Right renal pelvis (tissue), 4 donors: Measurements from ENCODE around the gene RBBP5. TPM values are rescaled to one million over a fixed set of nuclear protein-coding genes. Genes with fewer than 3 reads are reported as not detected.

Experiments used
- DNase-seq, 4 donors: peaks; one replicate each; pipeline ENCODE4 v3.0.0-alpha.2; 2013; ENCODE audit warnings: low read depth in 4 of 4, low spot score in 3 of 4, missing footprints in 1 of 4
- polyA plus RNA-seq, 4 donors: library from polyadenylated mRNA; unstranded; fragments of 120-200 nt; gene quantifications; one replicate each; pipeline ENCODE4 v1.2.1, GENCODE V29; 2013; ENCODE audit not compliant: insufficient read length in 4 of 4

RBBP5 gene
- polyA plus RNA-seq, 4 donors: 19.2 to 22.9 (median 21.0) TPM

DNA sequence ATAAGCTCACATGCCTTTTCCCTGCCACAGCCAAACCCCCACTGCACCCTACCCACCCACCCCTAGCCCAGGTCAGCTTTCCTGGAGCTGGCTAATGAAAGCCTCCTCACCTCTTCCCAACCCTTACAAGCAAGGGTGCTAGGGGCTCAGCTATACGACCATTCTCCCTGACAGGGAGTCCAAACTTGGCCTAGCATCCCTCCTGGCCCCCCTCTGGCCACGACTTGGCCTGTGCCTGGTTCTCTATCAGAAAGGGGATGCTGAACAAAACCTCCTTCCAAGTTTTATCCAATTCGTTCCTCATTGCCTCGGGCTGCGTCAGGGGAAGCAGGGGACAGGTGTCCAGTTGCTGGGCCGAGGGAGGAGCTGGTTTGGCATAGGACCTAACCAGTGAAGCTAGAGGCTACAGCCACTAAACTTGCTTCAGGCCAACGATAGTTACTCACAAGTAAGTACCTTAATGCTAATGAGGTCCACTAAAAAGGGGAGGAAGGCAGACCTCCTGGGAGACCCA lies 46.1 kb downstream of the RBBP5 start:
- no peak for DNase-seq

DNA sequence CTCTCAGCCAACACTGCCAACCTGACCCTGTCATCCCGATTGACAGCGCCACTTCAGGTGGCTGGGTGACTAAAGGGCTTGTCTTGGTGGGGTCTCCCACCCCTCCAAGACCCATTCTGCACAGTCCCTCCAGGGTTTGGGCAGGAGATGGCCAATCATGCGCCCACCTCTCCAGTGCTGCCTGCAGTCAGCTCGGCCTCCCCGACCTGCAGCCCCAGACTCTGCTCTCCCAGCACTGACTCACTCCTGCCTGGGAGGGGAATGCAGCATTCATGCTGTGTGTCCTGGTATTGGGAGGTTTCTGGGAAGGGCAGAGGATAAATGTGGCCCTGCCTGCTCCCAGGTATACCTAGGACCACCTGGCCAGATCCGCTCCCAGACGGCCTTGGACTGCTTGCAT lies 47.3 kb downstream of the RBBP5 start:
- no peak for DNase-seq

DNA sequence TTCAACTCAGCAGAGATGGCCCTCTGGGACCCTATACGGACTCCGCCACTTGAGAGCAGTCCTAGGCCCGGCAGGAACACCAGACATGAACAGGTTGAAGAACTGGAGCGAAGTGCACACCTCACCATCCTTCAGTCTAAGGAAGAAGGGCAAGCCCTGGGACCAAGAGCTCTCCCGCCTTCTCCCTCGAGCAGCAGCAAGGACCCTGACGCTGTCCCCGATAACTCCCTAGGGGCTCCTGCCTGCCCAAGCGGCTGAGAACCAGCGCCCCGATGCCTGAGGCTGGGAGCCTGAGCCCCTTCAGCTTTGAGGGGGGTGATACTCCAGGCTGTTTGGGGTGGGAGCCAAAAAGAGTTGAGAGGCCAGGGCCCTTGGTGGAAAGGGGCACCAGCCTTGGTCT lies 47.7 kb downstream of the RBBP5 start:
- DNase-seq: no peak

DNA sequence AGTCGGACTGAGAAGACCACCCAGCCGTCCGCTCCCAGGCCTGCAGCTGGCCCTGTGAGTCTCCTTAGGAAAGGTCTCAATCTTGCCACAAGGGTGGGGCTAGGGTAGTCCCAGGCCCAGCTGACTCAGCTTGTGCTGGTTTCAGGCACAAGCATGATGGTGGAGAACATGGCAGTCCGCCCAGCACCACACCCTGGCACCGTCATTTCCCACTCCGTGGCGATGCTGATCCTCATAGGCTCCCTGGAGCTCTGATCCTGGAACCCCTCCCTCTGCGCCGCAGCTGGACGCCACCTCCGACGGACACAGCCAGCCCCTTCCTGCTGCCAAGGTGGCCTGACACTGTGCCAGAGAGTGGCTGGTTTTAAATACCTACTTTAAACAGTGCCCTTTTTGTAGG lies 48.3 kb downstream of the RBBP5 start:
- no peak for DNase-seq

DNA sequence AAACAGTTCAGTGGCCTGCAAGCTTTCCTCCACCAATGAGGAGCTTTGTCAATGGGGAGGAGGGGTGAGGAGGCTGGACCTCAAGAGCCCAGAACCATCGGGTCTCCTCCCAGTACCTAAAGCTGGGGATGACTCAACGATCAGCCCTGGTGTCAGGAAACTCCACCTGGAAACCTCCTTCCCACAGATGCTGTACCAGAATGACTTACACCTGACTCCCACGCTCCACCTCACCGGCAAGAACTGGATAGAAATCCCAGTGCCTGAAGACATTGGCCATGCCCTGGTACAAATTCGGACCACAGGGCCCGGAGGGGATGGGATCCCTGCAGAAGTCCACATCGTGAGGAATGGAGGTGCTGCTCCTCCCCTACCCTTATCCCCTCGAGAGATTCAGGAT lies 48.9 kb downstream of the RBBP5 start:
- DNase-seq: no peak

DNA sequence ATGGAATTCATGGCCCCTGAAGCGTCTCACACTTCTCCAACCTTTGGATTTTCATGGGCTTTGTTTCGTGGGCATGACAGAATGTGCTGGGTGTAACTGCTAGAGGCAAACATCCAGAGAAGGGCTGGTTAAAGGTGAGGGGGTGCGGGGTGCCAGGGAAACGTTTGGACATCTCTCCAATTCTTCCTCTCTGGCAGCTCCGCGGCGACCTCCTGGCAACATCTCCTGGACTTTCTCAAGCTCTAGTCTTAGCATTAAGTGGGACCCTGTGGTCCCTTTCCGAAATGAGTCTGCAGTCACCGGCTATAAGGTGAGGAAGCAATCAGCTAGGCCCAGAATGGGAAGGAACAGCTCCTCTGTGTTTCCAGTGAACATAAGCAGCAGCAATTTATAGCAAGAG lies 49.5 kb downstream of the RBBP5 start:
- DNase-seq: no peak

DNA sequence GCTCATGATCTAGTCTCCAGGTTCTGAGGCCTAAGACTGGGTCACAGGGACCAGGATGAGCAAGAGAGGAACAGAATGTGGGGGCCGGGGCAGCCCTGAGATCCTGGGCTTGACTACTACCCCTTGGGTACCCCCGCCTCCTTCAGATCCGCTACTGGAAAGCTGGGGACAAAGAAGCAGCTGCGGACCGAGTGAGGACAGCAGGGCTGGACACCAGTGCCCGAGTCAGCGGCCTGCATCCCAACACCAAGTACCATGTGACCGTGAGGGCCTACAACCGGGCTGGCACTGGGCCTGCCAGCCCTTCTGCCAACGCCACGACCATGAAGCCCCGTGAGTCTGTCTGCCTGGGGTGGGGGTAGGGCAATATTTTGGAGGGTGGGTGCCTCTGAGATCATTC lies 50.0 kb downstream of the RBBP5 start:
- no peak for DNase-seq

DNA sequence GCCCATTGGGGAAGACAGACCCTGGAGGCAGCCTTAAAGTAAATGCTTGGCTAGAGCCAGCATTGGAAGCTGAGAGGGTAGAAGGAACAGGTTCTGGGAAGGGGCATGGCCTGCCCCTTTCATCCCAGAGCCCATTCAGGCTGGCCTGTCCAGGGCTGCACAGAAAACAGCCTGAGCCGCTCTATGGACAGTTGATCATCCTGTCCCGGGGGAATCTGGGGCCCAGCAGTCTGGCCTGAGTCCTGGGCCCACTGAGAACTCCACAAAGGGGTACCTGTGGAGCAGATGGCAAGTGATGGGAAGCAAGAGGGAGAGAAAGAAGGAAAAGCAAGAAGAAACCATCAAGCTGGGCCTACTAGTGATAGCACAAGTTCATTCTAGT lies 50.8 kb downstream of the RBBP5 start:
- DNase-seq: no peak

DNA sequence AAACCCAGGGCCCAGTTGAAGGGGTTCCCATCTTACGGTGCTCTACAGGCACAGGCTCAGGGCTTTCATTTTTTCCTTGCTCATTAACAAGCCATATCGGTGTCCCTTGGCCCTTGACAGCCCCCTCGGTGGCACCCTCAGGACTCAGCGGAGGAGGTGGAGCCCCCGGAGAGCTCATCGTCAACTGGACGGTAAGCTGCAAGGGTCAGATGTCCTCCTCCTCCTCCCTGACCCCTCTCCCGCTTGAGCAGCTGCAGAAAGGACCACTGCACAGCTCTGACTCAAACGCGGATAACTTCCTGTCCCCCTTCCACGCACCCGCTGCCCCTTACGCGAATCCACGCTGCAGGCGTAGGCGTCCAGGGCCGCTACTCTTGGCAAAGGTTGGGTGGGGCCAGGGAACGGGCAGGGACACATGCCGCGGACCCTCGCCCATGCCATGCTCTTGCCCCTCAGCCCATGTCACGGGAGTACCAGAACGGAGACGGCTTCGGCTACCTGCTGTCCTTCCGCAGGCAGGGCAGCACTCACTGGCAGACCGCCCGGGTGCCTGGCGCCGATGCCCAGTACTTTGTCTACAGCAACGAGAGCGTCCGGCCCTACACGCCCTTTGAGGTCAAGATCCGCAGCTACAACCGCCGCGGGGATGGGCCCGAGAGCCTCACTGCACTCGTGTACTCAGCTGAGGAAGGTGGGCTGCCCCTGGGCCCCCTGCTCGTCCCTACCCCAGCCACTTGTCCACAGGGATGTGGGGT lies 52.2 kb downstream of the RBBP5 start:
- no peak for DNase-seq

DNA sequence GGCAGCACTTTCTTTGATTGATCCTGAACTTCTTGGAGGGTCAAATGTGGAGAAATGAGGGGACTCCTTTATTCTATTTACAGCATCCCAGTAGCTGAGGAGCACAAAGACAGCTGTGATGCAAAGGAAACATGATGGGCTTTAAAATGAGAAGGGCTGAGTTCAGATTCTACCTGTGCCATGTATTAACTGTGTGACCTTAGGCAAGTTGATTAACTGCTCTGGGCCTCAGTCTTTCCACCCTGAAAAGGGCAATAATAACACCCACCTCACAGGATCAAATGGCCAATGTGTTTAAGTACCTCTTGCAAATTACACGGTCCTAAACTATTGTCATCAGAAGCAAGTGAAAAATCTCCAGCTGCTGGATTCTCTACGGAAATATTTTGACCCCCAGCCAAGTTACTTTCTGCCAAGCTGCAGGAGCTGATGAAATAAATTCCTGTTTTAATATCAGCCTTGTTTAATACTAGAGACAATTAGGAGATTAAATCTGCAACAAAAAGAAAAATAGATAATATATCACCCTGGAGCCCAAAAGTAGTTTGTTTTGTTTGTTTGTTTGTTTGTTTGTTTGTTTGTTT lies 53.2 kb downstream of the RBBP5 start:
- no peak for DNase-seq

DNA sequence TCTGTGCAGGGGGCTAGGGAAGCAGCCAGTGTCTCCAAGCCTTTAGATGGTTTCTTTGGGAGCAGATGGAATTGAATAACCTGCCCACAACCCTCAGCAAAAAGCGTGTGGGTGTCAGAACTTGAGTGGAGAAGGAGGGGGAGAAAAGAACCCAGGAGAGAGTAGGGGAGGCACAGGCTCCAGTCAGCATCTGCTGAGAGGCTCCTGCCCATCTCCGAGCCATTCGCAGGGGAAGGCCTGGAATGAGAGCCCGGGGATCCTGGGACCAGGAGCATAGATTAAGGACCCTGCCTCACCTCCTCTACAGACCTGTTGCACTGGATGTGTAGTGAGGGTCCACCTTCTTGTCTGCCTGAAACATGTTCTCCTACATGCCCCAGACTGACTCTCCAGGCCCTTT lies 53.8 kb downstream of the RBBP5 start:
- no peak for DNase-seq

DNA sequence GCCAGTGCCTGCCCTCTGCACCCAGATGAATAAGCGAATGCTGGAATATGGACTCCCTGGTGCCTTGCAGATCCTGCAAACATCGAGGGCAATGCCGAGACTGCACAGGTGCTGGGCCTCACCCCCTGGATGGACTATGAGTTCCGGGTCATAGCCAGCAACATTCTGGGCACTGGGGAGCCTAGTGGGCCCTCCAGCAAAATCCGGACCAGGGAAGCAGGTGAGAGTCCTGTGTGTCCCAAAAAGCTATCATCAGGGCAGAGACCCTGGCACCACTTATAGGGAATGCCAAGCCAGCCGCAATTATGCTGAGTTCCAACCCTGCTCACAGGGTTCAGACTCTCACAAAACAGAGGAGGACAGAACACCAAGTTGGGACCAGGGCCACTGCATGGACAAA lies 54.7 kb downstream of the RBBP5 start:
- DNase-seq: no peak

DNA sequence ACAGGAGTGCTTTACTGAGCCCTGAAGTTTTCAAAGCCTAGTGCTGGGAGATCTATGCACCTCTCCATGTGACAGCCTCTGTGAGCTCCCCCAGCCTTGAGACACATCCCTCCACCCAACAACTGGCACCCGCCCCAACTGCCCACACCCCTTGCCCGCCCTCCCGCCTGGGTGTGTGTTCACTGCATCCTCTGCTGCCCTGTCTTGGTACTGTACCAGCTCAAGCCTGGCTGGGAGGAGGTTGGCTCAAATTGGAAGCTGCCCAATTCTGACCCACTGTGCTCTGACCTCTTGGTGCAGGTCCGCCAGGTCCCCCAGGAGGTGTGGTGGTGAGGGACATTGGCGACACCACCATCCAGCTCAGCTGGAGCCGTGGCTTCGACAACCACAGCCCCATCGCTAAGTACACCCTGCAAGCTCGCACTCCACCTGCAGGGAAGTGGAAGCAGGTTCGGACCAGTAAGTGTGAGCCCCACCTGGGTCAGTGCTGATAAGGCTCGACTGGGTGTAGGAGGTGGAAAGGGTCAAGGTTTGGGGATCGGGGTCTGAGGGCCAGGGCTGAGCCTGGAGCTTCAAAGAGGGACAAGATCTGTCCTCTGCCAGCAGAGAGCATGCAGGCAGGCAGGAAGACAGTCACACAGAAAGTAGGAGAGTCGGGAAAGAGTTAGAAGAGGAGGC lies 55.5 kb downstream of the RBBP5 start:
- no peak for DNase-seq

DNA sequence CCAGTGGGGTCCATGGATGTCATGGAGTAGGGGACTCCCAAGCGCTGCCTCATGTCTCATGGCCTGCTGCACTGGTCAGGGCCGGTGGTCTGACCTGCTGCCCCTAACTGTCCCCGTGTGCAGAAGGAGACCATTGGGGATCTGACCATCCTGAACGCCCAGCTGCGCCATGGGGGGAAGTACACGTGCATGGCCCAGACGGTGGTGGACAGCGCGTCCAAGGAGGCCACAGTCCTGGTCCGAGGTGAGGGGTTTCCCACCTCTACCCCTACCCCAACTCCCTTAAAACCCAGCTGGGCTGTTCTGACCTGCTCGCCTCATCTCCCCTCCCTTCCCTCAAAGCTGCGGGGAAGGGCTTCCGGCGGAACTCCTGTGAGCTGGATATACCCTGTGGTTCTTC lies 56.1 kb downstream of the RBBP5 start:
- no peak for DNase-seq

DNA sequence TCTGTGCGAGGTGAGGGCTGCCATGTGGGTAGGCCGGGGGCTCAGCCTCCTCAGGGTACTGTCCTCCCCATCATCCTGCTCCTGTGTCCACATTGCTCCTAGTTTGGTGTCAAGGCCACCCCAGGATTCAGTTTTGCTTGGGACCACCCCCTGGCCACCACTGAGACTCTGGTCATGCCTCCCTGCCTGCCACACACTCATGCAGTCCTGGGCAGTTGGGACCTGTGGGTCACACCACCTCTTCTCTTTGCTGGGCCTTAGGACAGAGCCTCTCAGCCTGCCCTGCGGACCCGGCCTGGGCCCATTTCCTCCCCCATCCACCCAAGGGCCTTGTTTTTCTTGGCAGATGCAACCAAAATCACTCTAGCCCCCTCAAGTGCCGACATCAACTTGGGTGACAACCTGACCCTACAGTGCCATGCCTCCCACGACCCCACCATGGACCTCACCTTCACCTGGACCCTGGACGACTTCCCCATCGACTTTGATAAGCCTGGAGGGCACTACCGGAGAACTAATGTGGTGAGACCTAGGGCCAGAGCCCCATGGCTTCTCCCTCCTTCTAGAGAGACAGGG lies 56.9 kb downstream of the RBBP5 start:
- DNase-seq: no peak

DNA sequence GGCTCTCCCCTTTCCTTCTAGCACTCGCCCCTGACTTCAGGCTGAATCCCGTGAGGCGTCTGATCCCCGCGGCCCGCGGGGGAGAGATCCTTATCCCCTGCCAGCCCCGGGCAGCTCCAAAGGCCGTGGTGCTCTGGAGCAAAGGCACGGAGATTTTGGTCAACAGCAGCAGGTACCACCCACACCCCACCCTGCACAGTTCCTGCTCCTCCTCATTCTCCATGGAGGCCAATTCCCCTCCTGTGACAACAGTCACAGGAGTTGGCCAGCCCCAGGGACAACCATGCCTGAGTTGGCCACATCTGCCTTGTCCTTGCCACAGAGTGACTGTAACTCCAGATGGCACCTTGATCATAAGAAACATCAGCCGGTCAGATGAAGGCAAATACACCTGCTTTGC lies 57.5 kb downstream of the RBBP5 start:
- DNase-seq: no peak

DNA sequence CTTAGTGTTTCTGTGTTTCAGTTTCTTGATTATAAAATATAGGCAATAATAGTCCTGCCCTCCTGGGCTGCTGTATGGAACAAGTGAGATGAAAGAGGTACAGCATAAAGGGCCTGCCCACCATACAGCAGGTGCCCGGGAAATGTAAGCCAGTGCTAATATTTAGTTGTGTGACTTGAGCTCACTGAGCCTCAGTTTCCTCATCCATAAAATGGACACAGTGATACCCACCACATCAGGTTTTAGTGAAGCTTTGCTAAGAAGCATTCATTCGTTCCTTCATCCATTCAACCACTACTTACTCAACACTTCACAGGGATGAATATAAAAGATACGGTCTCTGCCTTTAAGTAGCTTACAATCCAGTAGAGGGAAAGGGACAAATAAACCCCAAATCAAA lies 58.9 kb downstream of the RBBP5 start:
- DNase-seq: no peak

DNA sequence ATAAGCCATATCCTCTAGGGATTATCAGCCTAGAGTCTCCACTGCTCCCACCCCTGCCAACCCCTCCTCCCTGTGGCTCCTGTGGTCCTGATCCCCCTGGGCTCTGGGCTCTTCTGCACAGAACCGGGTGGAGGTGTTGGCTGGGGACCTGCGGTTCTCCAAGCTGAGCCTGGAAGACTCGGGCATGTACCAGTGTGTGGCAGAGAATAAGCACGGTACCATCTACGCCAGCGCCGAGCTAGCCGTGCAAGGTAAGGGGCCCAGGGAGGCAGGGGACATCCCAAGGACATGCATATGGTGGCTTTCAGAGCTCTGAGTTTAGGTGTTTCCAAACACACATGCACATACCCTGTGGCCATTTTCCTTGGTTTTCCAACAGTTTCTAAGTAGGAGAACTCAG lies 59.5 kb downstream of the RBBP5 start:
- DNase-seq: no peak

DNA sequence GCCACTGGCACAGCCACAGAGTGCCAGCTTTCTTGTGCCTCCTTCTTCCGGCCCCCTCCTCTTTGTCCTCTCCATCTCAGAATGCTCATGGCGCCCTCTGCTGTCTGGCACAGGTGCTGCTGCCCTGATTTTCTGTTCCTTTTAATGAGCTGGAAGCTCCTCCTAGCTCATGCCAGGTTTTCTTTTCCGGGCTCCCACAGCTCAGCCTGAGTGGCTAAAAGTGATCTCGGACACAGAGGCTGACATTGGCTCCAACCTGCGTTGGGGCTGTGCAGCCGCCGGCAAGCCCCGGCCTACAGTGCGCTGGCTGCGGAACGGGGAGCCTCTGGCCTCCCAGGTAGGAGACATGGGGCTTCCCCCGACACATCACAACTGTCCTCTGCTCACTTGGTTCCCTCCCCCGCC lies 60.1 kb downstream of the RBBP5 start:
- DNase-seq: peak; percentile 73 to 79 (median 76)

DNA sequence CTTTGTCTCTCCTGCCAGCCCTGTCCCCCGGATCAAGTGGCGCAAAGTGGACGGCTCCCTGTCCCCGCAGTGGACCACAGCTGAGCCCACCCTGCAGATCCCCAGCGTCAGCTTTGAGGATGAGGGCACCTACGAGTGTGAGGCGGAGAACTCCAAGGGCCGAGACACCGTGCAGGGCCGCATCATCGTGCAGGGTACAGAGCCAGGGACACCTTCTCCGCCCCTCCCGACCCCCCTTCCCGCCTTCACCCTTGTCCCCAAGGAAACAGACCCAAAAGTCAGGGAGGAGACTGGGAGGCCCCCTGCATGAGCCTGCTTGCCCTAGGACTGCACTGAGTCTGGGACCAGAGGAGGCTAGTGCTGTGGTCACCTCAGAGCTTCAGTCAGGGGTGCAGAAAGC lies 60.6 kb downstream of the RBBP5 start:
- no peak for DNase-seq

DNA sequence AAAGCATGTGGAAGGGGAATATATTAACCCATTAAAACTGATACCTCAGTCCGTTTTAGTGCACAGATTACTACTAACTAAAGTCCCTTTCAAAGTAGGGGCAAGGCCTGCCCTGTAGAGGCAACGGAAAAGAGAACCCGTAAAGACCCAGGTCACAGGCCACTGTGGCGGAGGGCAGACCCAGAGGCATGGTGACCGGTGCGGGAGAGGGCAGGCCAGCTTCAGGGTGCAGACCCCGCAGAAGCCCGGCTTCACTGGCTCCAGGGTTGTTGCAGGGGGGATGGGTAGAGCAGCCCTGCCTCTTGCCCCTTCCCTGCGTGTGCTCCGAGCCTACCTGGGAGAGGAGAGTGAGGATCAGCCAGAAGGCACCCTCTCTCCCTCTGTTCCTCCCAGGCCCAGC lies 61.0 kb downstream of the RBBP5 start:
- DNase-seq: no peak

DNA sequence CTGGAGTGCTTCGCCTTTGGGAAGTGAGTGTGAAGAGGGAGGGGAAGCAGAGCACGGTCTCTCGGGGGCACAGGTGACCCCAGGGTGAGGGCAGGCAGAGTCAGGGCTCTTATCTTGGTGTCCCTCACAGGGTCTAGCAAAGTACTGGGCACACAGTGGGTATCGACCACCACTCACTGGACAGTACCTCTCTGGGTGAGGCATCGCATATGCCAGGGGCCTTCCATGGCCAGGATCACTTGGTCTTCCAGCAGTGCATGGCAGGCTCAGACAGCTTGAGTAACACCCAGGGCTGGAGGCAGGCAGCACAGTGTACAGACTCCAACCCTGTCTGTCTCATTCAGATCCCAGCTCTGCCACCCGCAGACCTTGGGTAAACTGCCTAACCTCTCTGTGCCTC lies 62.1 kb downstream of the RBBP5 start:
- no peak for DNase-seq
